ENCODE results near the gene CRACR2B.

- no peak for TF ChIP-seq CTCF (IDR thresholded peaks at IDR 0.05; ENCODE audit: low read length)
- no peak for TF ChIP-seq EZH2phosphoT487 (IDR thresholded peaks at IDR 0.05; ENCODE audit: low read length)
- no peak for TF ChIP-seq EZH2 (optimal IDR thresholded peaks at IDR 0.05; ENCODE audit: low read depth, low read length)
These were observed 2.8 kb upstream of the CRACR2B start for GRCh38 chr11:824942-825341.
